H9 (cell line): Measurements from ENCODE around the gene OVOL3. TPM values are rescaled to one million over a fixed set of nuclear protein-coding genes. Genes with fewer than 3 reads are reported as not detected.

ENCODE experiments used
- DNase-seq: peaks from one replicate; pipeline ENCODE4 v3.0.0-alpha.2; 2017
- H2AFZ ChIP-seq: one replicate; pipeline ENCODE4 v1.6.1; 2013; ENCODE audit warnings: mild to moderate bottlenecking, low read length, control low read depth, moderate library complexity
- H2AK5ac ChIP-seq: 2 replicates; pipeline ENCODE4 v1.6.1; 2013; ENCODE audit warnings: low read length, control low read depth, mixed read lengths; ENCODE audit not compliant: insufficient read length
- H2BK120ac ChIP-seq: one replicate; pipeline ENCODE4 v1.6.1; 2013; ENCODE audit warnings: low read depth, mild to moderate bottlenecking, low read length, control low read depth, inconsistent platforms; ENCODE audit not compliant: poor library complexity, severe bottlenecking
- H2BK12ac ChIP-seq: 2 replicates; pipeline ENCODE4 v1.6.1; 2013; ENCODE audit warnings: low read length, control low read depth, mixed read lengths, low read depth; ENCODE audit not compliant: insufficient read length
- H2BK15ac ChIP-seq: 2 replicates; pipeline ENCODE4 v1.6.1; 2013; ENCODE audit warnings: low read depth, low read length, control low read depth
- H2BK20ac ChIP-seq: one replicate; pipeline ENCODE4 v1.6.1; 2013; ENCODE audit warnings: low read depth, mild to moderate bottlenecking, low read length, control low read depth, inconsistent platforms; ENCODE audit not compliant: poor library complexity, severe bottlenecking
- H2BK5ac ChIP-seq: 2 replicates; pipeline ENCODE4 v1.6.1; 2013; ENCODE audit warnings: low read length, control low read depth, mixed read lengths; ENCODE audit not compliant: insufficient read length
- H3K14ac ChIP-seq: 2 replicates; pipeline ENCODE4 v1.6.1; 2013; ENCODE audit warnings: low read length, control low read depth; ENCODE audit not compliant: insufficient read depth
- H3K18ac ChIP-seq: 2 replicates; pipeline ENCODE4 v1.6.1; 2013; ENCODE audit warnings: low read depth, mild to moderate bottlenecking, mixed read lengths, low read length, control low read depth; ENCODE audit not compliant: insufficient read length
- H3K23ac ChIP-seq: 2 replicates; pipeline ENCODE4 v1.6.1; 2013; ENCODE audit warnings: low read length, control low read depth, mixed read lengths, low read depth; ENCODE audit not compliant: insufficient read length
- H3K23me2 ChIP-seq: 2 replicates; pipeline ENCODE4 v1.6.1; 2013; ENCODE audit warnings: low read depth, mild to moderate bottlenecking, mixed read lengths, low read length, control low read depth; ENCODE audit not compliant: insufficient read length, poor library complexity, severe bottlenecking
- H3K27ac ChIP-seq: 2 replicates; pipeline ENCODE4 v1.5.1; 2013; ENCODE audit warnings: low read length, control low read depth, mixed read lengths, low read depth; ENCODE audit not compliant: insufficient read length
- H3K27me3 ChIP-seq: 2 replicates; pipeline ENCODE4 v1.6.1; 2013; ENCODE audit warnings: low read length, control low read depth, inconsistent platforms; ENCODE audit not compliant: insufficient read depth
- H3K4ac ChIP-seq: 2 replicates; pipeline ENCODE4 v1.6.1; 2013; ENCODE audit warnings: low read depth, mild to moderate bottlenecking, control low read depth, inconsistent platforms, low read length, moderate library complexity
- H3K4me1 ChIP-seq: 2 replicates; pipeline ENCODE4 v1.6.1; 2013; ENCODE audit warnings: low read length, control low read depth, inconsistent platforms; ENCODE audit not compliant: insufficient read depth
- H3K4me2 ChIP-seq: 2 replicates; pipeline ENCODE4 v1.6.1; 2013; ENCODE audit warnings: low read length, control low read depth, mixed read lengths; ENCODE audit not compliant: insufficient read length, insufficient read depth
- H3K56ac ChIP-seq: 2 replicates; pipeline ENCODE4 v1.6.1; 2013; ENCODE audit warnings: low read depth, mild to moderate bottlenecking, mixed read lengths, low read length, control low read depth; ENCODE audit not compliant: insufficient read length
- H3K79me1 ChIP-seq: 2 replicates; pipeline ENCODE4 v1.6.1; 2013; ENCODE audit warnings: low read depth, mild to moderate bottlenecking, moderate library complexity, low read length, control low read depth, inconsistent platforms; ENCODE audit not compliant: insufficient read depth, poor library complexity, severe bottlenecking
- H3K79me2 ChIP-seq: 2 replicates; pipeline ENCODE4 v1.6.1; 2013; ENCODE audit warnings: low read length, control low read depth, inconsistent platforms; ENCODE audit not compliant: insufficient read depth
- H3K9ac ChIP-seq: 2 replicates; pipeline ENCODE4 v1.6.1; 2013; ENCODE audit warnings: low read length, control low read depth, mixed read lengths; ENCODE audit not compliant: insufficient read length; ENCODE audit errors: extremely low read depth
- H3K9me3 ChIP-seq: one replicate; pipeline ENCODE4 v1.6.1; 2013; ENCODE audit warnings: low read depth, low read length, inconsistent platforms; ENCODE audit not compliant: control insufficient read depth
- H3T11ph ChIP-seq: one replicate; pipeline ENCODE4 v1.6.1; 2013; ENCODE audit warnings: mild to moderate bottlenecking, low read length, control low read depth, inconsistent platforms
- H4K20me1 ChIP-seq: one replicate; pipeline ENCODE4 v1.6.1; 2013; ENCODE audit not compliant: control insufficient read depth, insufficient read length, insufficient read depth
- H4K5ac ChIP-seq: 2 replicates; pipeline ENCODE4 v1.6.1; 2013; ENCODE audit warnings: low read depth, mild to moderate bottlenecking, mixed read lengths, low read length, control low read depth; ENCODE audit not compliant: insufficient read length
- H4K8ac ChIP-seq: replicated peaks from 2 replicates; pipeline ENCODE4 v1.6.1; 2013; ENCODE audit warnings: low read length, control low read depth, mixed read lengths, low read depth; ENCODE audit not compliant: insufficient read length
- H4K91ac ChIP-seq: 2 replicates; pipeline ENCODE4 v1.6.1; 2013; ENCODE audit warnings: low read depth, mild to moderate bottlenecking, moderate library complexity, mixed read lengths, low read length, control low read depth; ENCODE audit not compliant: insufficient read length
- H3K27ac Mint-ChIP-seq, 3 experiments: 2 replicates in 2 of 3; 3 replicates in 1 of 3; pipeline ENCODE4 v1.8.0; 2020 to 2021; ENCODE audit warnings: mixed read lengths in 3 of 3, mild to moderate bottlenecking in 1 of 3, moderate library complexity in 1 of 3
- H3K27me3 Mint-ChIP-seq: 2 replicates; pipeline ENCODE4 v1.8.0; 2021; ENCODE audit warnings: low read depth, mild to moderate bottlenecking, moderate library complexity, mixed read lengths
- H3K36me3 Mint-ChIP-seq, 3 experiments: 2 replicates in 2 of 3; 3 replicates in 1 of 3; pipeline ENCODE4 v1.8.0; 2020 to 2021; ENCODE audit warnings: low read depth in 3 of 3, mixed read lengths in 3 of 3; ENCODE audit not compliant: insufficient read depth in 1 of 3
- H3K4me1 Mint-ChIP-seq, 2 experiments: 2 replicates each; pipeline ENCODE4 v1.8.0; 2020; ENCODE audit warnings: mixed read lengths in 2 of 2
- H3K4me3 Mint-ChIP-seq, 2 experiments: 2 replicates in 1 of 2; 3 replicates in 1 of 2; pipeline ENCODE4 v1.8.0; 2020 to 2021; ENCODE audit warnings: mild to moderate bottlenecking in 2 of 2, mixed read lengths in 2 of 2, moderate library complexity in 1 of 2
- H3K9me3 Mint-ChIP-seq, 2 experiments: 2 replicates in 1 of 2; 3 replicates in 1 of 2; pipeline ENCODE4 v1.8.0; 2020; ENCODE audit warnings: mild to moderate bottlenecking in 2 of 2, mixed read lengths in 2 of 2, moderate library complexity in 1 of 2
- CTCF ChIP-seq: fragments of 200-600 bp; sonication (generic); conservative IDR thresholded peaks from 3 replicates; pipeline ENCODE4 v1.8.0; 2021; ENCODE audit warnings: antibody characterized with exemption, mild to moderate bottlenecking
- WGBS: extraction: QIAGEN DNeasy Blood & Tissue Kit; methylation state at CpG from one replicate; pipeline ENCODE4 v1.1.7; 2013; ENCODE audit warnings: missing lambda C conversion rate, low lambda C conversion rate, mixed read lengths; ENCODE audit not compliant: insufficient read length; ENCODE audit errors: extremely low coverage; 5-methylcytosine and 5-hydroxymethylcytosine counted together
- total RNA-seq: library from RNA; stranded (reverse); gene quantifications from 2 replicates; pipeline ENCODE4 v1.2.1, GENCODE V29; 2021

Gene OVOL3
- total RNA-seq, 1 experiment from 2014 or later = not detected

GRCh38 chr19:36112678-36113077 lies 1.7 kb downstream of the OVOL3 start:
- Histone ChIP-seq H3K4me2 (no peak overlapping the region), H3K23ac (no peak overlapping the region), H3K18ac (no peak overlapping the region), H2BK120ac (no peak overlapping the region), H4K20me1 (no peaks in the 10 kb centered on the region), H2BK15ac (no peak overlapping the region), H2BK5ac (no peak overlapping the region), H3K27me3 (no peaks in the 10 kb centered on the region), H2BK20ac (no peak overlapping the region), H4K91ac (no peak overlapping the region), H2AFZ (no peak overlapping the region), H3K79me2 (no peaks in the 10 kb centered on the region; the same call in 1 of the 2 replicates), H2AK5ac (no peak overlapping the region), H3K79me1 (no peaks in the 10 kb centered on the region), H3T11ph (no peak overlapping the region), H3K14ac (no peak overlapping the region), H3K56ac (no peak overlapping the region), H3K27ac (no peak overlapping the region), H3K4ac (no peak overlapping the region), H3K4me1 (peaks cover 2% of the 10 kb centered on the region; the same call in 1 of the 2 replicates), H2BK12ac (no peak overlapping the region), H4K8ac (no peak overlapping the region), H3K23me2 (peaks cover 14% of the 10 kb centered on the region), H3K9me3 (no peaks in the 10 kb centered on the region), H3K9ac (no peak overlapping the region), H4K5ac (no peak overlapping the region)
- H3K27me3 Mint-ChIP-seq = peaks cover 3% of the 10 kb centered on the region; the same call in 1 of the 2 replicates
- no peak for TF ChIP-seq CTCF
- no peaks in the 10 kb centered on the region; a peak in 1 of 5 replicates for H3K9me3 Mint-ChIP-seq
- WGBS = no CpG with 5 or more reads among the region's 10 CpGs
- no peak overlapping the region for H3K27ac Mint-ChIP-seq
- peak overlapping the region; percentile 58 to 95 for H3K4me3 Mint-ChIP-seq
- H3K4me1 Mint-ChIP-seq = peaks cover 35 to 47% of the 10 kb centered on the region in 2 experiments
- H3K36me3 Mint-ChIP-seq = peaks cover 18 to 44% (median 36%) of the 10 kb centered on the region in 3 experiments; a peak in 6 of 7 replicates
- DNase-seq = no peak
